Femur (tissue), 1 donor: ENCODE results near the gene TMEM184B.

Experiments
- DNase-seq: peaks from one replicate; pipeline ENCODE4 v3.0.0-alpha.2; 2017

TMEM184B gene

GRCh38 chr22:38176170-38176741 is 96.6 kb downstream of the TMEM184B start:
- peak; percentile 87 for DNase-seq

GRCh38 chr22:38175206-38176118 is 97.3 kb downstream of the TMEM184B start:
- no peak for DNase-seq

- DNase-seq = no peak
These were observed 98.2 kb downstream of the TMEM184B start for GRCh38 chr22:38174626-38175025.

GRCh38 chr22:38173641-38173906 is 99.2 kb downstream of the TMEM184B start:
- no peak for DNase-seq

GRCh38 chr22:38172832-38173640 is 99.8 kb downstream of the TMEM184B start:
- DNase-seq = peak; percentile 70

GRCh38 chr22:38171927-38172831 is 100.6 kb downstream of the TMEM184B start:
- DNase-seq = no peak

GRCh38 chr22:38170469-38170868 is 102.3 kb downstream of the TMEM184B start:
- DNase-seq = no peak
